ENCODE measurements around the gene IRF8.

GRCh38 chr16:85948138-85948509, 49.2 kb downstream of the IRF8 start:
- TF ChIP-seq POLR2A (IDR thresholded peaks at IDR 0.05): no peak
- TF ChIP-seq CTCF (IDR thresholded peaks at IDR 0.05): no peak
